Right renal cortex interstitium (tissue), 3 donors: Measurements from ENCODE around the gene OR6C68. TPM values are rescaled to one million over a fixed set of nuclear protein-coding genes. Genes with fewer than 3 reads are reported as not detected.

Experiments
- polyA plus RNA-seq, 3 donors: library from polyadenylated mRNA; unstranded; fragments of 120-200 nt; gene quantifications; one replicate each; pipeline ENCODE4 v1.2.1, GENCODE V29; 2013; ENCODE audit not compliant: insufficient read length in 3 of 3

OR6C68 gene
- polyA plus RNA-seq, 3 donors: not detected

Other genes with a start within 250 kb of the OR6C68 start
- not detected for gene OR6C74, start 247.8 kb upstream of the OR6C68 start, polyA plus RNA-seq
- gene OR6C6, start 195.8 kb upstream of the OR6C68 start, polyA plus RNA-seq: not detected
- not detected for gene OR6C1, start 178.0 kb upstream of the OR6C68 start, polyA plus RNA-seq
- not detected for gene OR6C3, start 161.6 kb upstream of the OR6C68 start, polyA plus RNA-seq
- not detected for gene OR6C75, start 129.4 kb upstream of the OR6C68 start, polyA plus RNA-seq
- gene OR6C65, start 91.8 kb upstream of the OR6C68 start, polyA plus RNA-seq: not detected
- gene OR6C76, start 66.1 kb upstream of the OR6C68 start, polyA plus RNA-seq: not detected
- not detected for gene OR6C2, start 48.3 kb upstream of the OR6C68 start, polyA plus RNA-seq
- gene OR6C70, start 22.2 kb upstream of the OR6C68 start, polyA plus RNA-seq: not detected
- gene OR6C4, start 57.2 kb downstream of the OR6C68 start, polyA plus RNA-seq: not detected
- gene OR2AP1, start 80.1 kb downstream of the OR6C68 start, polyA plus RNA-seq: not detected
- gene OR10P1, start 144.5 kb downstream of the OR6C68 start, polyA plus RNA-seq: not detected
- gene ITGA7, start 215.5 kb downstream of the OR6C68 start, polyA plus RNA-seq: 10 to 100 TPM; 22.3 to 27.7 (median 22.5) TPM
- 100 to 1,000 TPM; 114 to 135 (median 133) TPM for gene BLOC1S1, start 223.7 kb downstream of the OR6C68 start, polyA plus RNA-seq
- 10 to 100 TPM; 18.2 to 22.8 (median 19.2) TPM for gene RDH5, start 228.0 kb downstream of the OR6C68 start, polyA plus RNA-seq
- 100 to 1,000 TPM; 674 to 749 (median 723) TPM for gene CD63, start 236.6 kb downstream of the OR6C68 start, polyA plus RNA-seq